ENCODE measurements around the gene PGAM1.

The PGAM1 gene

GRCh38 chr10:97451605-97452004 is 25.6 kb downstream of the PGAM1 start:
- no peak for TF ChIP-seq CTCF (IDR thresholded peaks at IDR 0.05)

GRCh38 chr10:97452352-97452751 is 26.4 kb downstream of the PGAM1 start:
- TF ChIP-seq CTCF (IDR thresholded peaks at IDR 0.05): no peak

GRCh38 chr10:97454330-97455036 is 28.5 kb downstream of the PGAM1 start:
- no peak for TF ChIP-seq CTCF (IDR thresholded peaks at IDR 0.05)

- TF ChIP-seq CTCF (IDR thresholded peaks at IDR 0.05): no peak
These were observed 30.2 kb downstream of the PGAM1 start for GRCh38 chr10:97456034-97456685.

- no peak for TF ChIP-seq CTCF (IDR thresholded peaks at IDR 0.05)
These were observed 30.7 kb downstream of the PGAM1 start for GRCh38 chr10:97456686-97457065.

- no peak for TF ChIP-seq CTCF (IDR thresholded peaks at IDR 0.05)
These were observed 33.1 kb downstream of the PGAM1 start for GRCh38 chr10:97459111-97459510.

GRCh38 chr10:97459933-97460332 is 33.9 kb downstream of the PGAM1 start:
- TF ChIP-seq CTCF (IDR thresholded peaks at IDR 0.05): no peak
